ENCODE measurements around the gene AGPAT2.

AGPAT2 gene

GRCh38 chr9:136687721-136688223 lies 515 bp upstream of the AGPAT2 start:
- DNase-seq, result no peak

DNA sequence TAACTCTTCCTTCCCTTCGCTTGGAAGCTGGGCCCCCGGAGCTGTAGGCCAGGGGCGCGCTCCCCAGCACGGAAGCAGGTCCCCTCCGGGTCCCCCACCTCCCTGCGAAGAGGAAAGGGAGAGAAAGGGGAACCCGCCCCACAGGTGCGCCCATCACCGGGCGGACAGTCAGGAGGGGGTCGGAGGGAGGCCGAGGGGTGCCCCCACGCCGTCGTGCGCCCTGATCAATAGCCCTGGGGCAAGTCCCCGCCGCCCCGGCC lies 793 bp downstream of the AGPAT2 start:
- no peak for DNase-seq

DNA sequence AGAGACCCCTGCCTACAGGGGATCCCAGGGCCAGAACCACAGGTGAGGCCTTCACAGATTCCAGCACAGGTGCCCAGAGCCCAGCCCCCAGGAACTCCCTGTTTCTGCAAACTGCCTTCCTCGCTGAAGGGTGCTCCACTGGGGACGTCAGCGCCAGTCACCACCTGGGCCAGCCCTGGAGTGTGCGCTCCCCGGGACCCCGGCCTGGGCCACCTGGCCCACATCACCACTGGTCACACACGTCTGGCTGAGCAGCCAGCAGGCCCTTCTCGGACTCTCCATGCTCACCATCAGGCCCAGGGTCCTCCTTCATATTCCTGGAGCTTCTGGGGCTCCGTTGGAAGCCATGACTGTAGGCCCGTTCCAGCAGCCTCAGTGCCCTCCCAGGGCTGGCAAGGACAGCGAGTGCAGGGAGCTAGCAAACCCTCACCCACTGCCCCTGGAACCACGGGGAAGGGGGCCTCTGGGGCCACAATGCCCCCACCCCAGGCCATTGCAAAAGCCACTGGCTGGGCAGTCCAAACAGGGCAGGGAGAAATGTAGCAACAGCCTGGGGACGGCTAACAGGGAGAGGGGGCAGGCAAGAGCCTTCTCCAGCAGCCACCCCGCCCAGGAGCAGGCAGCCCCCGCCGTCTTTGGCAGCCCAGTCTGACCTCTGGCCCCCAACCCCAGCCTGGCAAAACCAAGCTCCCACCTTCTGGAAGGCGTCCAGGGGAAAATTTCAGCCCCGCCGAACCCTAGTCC lies 1.3 kb downstream of the AGPAT2 start:
- DNase-seq, result no peak

- DNase-seq, result no peak
Observed at GRCh38 chr9:136685216-136685615, 2.0 kb downstream of the AGPAT2 start.

DNA sequence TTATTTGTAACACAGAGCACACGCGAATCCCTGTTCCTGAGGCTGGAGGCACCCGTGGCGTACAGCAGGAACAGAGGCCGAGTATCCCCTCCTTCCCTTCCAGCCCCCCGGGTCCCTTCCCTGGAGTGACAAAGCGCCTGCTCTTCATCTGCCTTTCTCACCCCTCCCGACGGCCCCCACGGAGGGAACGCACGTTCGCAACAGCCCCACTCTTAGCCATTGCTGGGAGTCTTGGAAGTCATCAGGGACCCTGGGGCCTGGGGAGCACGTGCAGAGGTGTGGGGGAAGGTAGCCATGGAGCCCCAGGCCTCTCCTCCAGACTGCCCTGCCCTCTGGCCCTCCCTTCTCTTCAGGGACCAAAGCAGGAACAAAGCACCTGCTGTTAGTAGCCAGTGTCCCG lies 2.5 kb downstream of the AGPAT2 start:
- DNase-seq, result no peak

DNA sequence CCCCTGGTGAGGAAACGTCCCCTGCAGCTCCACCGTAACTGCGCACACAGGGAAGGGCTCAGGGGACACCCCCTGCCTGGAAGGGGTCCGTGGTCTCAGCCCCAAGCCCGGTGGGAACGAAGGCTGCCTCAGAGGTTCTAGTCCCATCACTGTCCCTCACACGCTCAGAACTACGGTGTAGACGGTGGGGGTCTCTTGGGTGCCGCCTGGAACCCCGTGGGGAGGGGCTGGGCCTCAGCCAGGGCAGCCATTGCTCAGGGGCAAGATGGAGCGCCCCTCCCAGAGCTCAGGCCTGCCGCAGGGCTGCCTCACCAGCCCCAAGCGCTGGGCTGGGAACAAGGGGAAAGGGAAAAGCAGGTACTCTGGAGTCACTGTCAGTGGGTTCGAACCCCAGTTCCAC lies 2.9 kb downstream of the AGPAT2 start:
- no peak for DNase-seq

DNA sequence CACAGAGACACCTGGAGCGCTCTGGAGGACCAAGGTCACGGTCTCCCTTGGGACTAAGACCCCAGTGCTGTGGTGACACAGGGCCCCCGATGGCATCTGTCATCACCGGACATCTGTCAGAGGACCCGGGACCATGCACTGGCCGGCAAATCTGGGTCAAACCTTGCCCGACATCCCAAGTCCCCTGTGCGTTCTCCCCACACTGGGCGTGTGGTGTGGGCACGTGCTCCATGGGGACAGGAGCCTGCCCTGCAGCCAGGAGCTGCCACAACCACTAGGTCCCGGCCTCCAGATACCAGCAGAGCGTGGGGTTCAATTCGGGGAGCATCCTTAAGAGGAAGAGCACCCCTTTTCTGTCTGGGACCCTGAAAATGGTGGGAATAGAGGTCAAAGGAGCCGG lies 3.5 kb downstream of the AGPAT2 start:
- DNase-seq, result no peak

- DNase-seq, result no peak
Observed at GRCh38 chr9:136683173-136683745, 4.0 kb downstream of the AGPAT2 start.

GRCh38 chr9:136682710-136683109 lies 4.5 kb downstream of the AGPAT2 start:
- DNase-seq, result no peak

DNA sequence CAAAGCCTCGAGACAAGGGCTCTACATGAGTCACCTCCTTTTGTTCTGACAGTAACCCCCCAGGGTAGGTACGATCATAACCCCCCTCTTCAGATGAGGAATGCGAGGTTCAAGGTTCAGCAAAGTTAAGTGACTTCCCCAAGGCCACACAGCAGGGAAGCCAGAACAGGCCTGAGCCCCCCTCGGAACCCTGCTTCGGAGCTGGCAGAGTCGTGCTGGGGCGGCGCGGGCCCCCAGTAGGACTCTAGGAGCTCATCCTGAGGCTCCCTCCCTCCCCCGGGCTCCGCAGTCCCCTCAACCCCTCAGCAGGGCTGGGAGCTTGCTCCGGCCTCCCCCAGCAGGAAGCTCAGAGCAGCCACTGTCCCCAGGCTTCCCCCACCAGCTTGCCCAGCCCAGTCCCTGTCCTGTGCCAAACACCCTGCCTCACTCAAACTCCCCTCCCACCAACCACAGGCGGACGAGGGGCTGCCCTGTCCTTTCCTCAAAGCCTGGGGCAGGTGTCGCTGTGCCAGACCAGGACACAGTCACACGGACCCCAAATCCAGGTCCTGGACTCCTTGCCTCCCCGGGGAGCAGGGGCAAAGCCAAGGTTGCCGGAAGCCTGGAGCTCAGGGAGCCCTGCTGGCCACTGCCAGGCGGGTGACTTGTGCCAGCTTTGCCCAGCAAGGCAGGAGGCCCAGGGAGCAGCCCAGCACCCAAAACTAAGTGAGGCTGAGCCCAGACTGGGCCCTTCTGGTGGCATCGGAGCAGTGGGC lies 5.1 kb downstream of the AGPAT2 start:
- DNase-seq, result no peak

DNA sequence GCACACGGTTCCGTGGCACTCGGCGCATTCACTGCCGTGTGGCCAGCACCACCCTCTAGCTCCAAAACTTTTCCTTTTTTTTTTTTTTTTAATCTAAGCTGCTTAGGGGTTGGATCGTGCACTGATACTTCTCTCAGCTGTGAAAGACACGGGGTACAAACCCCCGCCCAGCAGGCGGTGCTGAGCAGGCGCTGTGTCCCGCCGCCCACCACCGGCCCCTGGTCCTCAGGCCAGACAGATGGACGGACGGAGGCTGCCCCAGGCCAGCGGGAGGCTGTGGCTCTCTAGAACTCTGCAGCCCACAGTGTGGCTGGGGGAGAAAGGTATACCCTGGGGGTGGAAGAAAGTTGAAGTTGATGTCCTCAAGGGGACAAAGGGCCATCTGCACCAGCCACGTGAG lies 6.2 kb downstream of the AGPAT2 start:
- no peak for DNase-seq

DNA sequence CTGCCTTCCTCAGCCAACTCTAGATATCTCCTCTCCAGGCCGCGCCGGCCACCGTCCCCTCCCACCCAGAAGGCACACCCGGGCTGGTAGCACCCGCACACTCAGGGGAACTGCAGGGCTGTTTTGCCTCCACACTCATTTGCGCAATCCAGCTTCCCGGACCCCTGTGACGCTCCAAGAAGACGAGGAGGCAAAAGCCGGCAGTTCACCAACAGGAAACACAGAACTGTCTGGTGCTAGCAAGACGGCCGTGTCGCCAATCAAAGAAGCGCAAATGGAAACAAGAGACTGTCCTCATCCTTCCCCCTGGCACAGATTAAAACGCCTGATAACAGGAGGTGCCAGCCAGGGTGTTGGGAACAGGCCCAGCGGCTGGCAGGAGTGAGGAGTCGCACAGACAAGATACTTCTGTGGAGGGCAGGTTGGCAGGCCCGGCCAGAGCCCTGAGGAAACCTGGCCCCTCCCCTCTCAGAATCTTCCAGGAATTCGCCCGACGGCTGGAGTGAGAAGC lies 7.8 kb downstream of the AGPAT2 start:
- DNase-seq, result no peak

GRCh38 chr9:136678624-136679023 lies 8.6 kb downstream of the AGPAT2 start:
- DNase-seq, result no peak

DNA sequence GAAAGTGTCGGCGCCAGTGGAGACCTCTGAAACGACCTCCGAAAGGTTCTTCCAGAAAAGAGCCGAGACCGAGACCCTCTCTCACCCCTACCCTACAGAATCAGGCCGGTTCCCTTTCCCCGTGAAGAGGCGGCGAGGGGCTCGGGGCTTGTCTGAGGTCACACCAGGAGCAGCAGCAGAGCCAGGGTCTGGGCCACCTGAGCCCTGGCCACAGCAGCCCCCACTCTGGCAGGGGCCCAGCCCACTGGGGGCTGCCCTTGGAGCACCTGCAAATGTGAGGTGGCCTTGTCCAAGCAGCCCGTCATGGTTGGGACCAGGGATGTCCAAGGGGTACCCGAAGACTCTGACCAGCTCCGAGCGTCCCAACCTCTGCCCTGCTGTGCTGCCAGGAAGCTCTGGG lies 9.2 kb downstream of the AGPAT2 start:
- no peak for DNase-seq

DNA sequence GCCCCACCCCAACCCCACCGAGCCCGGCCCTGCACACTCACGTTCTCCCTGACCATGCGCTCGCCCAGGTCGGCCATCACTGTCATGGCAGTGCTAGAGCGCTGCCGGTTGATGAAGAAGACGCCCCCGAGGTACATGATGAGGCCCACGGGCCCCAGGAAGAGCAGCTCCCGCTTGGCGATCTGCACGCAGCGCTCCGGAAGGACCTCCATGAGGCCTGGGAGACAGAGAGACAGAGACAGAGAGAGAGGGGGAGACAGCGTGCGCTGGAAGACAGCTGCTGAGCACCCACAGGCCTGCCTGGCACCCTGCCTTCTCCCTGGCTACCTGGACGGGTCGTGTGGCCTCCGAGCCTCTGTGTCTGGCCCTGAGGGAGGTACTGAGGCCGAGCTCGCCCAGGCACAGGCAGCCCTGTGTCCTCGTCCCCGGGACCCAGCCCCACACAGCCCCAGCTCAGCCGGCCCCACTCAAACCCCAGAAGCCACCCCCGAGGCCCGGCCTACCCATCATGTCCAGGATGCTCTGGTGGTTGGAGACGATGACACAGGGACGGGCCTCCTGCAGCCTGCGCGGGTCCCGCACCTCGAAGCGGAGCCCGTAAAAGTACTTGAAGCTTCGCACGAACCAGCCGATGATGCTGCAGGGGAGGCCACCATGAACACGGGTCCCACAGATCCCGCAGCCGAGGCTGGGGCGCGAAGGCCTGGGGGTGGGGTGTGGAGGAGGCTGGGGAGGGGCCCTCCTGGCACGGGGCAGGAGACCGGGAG lies 10.2 kb downstream of the AGPAT2 start:
- DNase-seq, result no peak

DNA sequence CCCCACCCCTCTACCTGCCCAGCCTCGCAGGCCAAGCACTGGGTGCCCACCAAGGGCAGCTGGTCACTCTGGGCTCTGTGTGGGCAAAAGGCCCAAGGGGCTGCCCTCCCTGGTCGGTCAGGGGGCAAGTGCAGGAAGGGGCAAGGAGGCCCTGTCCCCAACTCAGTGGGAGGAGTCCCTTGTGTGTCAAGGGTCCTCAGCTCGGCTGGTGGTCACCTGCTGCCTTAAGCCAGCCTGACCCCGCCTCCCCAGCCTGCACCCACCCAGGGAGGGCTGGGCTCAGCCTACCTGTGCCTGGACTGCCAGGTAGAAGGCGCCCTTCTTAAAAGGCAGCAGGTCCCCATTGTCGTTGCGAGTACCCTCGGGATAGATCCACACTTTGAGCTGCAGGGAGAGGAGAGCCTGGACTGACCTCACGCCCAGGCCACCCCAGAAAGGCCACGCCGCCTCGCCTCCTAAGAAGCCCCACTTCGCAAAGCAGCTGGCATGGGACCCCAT lies 10.9 kb downstream of the AGPAT2 start:
- DNase-seq, result no peak

DNA sequence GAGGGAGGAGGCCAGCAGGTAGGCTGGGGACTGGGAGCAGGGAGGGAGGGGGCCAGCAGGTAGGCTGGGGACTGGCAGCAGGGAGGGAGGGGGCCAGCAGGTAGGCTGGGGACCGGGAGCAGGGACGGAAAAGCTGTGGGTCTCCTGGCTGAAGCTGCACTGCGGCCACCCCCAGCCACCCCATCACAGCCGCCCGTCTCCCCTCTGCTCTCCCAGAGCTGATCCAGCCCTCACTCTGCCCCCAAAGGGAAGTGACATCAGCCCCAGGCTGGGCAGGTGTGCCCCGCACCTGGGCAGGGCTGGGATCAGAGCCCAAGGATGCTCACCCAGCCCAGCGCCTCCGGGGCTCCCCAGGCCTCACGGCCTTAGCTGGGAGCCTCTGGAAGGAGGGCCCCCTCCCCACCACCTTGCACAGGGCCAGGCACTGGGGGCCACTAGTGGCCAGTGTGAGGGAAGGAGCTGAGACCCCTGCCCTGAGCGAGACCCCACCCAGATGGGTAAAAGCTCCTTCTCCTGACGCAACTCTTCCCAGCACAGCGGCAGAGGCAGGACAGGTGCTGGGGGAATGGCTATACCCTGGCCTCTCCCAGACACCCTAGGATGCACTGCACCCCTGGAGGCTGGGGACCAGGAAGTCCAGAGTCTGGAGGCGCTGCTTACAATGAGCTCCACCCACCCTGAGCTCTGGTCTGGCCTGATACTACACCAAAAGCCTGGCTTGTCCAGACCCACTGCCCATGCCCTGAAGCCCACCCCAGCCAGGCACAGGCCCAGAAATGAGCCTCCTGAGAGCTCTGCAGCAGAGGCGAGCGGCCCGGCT lies 11.6 kb downstream of the AGPAT2 start:
- no peak for DNase-seq

DNA sequence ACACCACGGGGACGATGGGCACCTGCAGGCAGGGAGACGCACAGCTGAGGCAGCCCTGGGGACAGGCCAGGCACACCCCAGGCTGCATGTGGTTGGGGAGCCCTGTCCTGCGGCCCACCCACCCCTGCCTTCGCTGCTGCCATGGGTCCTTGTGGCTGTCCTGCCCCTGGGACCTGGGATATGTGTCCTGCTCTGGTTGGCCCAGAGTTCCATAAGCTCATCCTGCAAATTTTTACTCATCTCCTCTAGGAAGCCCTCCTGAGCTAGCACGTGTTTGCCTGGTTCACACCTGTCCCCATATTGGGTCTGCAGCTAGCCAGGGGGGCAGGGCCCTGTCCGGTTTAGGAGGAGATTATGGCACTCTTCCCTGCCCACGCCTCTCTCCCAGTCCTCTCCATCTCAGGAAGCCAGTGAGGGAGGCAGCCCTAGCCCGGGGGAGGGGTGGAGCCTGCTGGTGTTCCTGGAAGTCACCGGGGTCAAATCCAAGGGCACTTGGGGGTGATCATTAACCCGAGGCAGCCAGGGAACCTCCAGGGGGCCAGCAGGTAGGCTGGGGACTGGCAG lies 12.4 kb downstream of the AGPAT2 start:
- no peak for DNase-seq

DNA sequence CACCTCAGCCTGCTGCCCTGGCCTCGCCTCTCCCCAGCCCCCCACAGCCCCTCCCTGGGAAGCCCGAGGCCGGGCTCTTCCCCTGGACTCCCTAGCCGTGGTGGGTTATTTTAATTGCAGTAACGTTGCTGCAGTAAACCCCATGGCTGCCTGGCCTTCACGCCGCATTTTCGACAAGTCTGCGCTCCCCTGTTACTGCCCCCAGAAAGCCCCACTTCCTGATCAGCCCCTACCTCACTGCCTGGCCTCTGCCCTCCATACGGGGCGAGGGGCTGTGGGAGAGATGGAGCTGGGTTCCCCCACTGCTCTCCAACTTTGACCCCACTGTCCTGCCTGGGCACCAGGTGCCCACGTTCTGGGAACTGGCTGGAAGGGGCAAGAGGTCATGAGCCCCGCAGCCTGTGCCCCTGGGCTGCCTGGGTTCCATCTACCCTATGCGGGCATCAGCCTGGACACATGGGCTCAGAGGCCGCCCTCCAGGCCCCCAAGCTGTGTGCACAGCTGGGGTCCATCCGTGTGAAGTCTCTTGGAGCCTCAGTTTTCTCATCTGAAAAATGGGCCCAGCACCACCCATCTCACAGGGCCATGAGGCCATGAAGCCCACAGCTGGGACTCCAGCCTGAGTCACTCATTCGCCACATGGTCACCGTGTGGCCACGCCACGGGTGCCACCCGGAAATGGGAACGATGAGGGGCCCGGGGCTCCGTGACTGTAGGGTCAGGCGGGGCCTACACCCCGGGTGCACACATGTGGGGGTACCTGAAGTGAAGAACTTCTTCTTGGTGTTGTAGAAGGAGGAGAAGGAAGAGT lies 13.1 kb downstream of the AGPAT2 start:
- no peak for DNase-seq

DNA sequence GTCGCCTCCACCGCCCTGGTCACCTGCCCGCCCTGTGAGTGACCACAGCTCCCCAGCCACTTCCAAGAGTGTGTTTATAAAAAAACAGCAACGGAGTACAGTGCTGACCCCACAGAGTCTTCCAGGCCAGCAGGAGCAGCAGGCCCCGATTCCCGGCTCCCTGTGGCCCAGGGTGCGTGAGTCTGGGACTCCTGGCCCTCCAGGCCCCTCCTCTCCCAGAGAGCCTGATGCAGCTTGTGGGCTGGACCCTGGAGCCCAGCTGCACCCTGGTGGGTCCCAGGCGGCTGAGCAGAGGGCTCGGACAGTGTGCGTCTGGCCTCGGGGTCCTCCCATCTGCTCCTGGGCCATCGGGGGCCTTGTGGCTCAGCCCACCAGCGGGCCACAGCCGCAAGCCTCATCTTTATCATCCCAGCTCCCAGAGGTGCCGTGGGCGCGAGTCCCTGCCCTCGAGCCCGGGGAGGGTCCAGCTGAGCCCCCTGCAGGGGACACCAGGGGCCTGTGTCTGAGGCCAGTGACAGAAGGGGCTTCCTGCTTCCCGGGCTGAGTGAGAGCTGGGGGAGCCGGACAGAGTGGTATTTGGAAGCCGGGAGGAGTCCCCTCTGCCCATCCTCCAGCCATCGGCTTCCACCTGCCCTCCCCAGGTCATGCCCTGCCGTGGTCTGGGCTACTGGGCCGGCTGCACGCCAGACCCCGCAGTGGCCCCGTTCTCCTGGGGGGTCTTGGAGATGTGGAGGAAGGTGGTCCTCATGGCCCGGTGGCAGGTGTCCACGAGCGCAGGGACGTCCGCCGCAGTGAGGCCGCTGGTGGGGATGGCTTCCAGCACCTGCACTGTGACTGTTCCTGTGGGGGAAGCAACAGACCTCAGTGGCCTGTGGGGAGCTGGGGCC lies 13.9 kb downstream of the AGPAT2 start:
- no peak for DNase-seq

Data from activated T-cell treated with anti-CD3 and anti-CD28 coated beads for 4 hours (primary cell).